ENCODE measurements around the gene ARHGAP42.

DNA sequence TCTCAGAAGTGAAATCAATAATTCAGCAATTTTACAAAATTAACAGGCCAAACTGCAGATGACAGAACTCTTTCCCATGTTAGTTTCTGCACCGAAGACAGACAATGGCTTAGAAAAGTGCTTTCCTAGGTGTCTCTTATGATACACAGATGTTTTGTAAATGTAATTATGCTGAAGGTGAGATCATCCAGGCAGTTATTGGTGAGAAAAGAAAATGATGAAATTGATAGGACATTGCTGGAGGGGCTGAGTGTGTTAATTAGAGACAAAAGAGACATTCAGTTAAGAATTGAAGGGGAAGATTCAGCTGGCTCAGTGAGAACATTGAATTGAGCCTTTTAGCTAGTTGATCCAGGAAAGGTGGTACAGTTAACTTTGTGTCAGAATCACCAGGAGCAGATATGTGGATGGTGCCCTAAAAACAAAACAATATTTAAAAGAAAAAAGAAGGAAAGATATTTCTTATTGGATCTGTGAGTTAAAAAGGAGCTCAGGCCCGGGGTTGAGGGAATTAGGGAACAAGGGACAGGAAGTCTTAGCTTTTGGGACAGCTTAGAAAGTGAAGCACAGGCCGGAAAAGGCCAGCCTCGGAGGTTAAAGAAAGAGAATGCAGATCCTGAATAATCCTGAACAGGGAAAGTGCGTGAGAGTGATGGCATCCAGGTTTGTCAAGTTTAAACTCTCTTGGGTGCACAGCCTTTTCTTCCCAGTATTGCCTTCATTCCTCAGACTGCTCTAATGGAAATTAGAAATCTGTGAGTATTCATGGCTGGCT, 16.9 kb downstream of the ARHGAP42 start:
- TF ChIP-seq POLR2A (IDR thresholded peaks at IDR 0.05) (no peak), CTCF (IDR thresholded peaks at IDR 0.05) (no peak)

Measured in adrenal gland (tissue), 5 donors.